ENCODE measurements around the gene TTC9B.

TTC9B gene

GRCh38 chr19:40247735-40248262, 29.6 kb upstream of the TTC9B start:
- DNase-seq (ENCODE audit: low read depth): no peak

- DNase-seq (ENCODE audit: low read depth): no peak
Measured at GRCh38 chr19:40247178-40247577, 29.0 kb upstream of the TTC9B start.

GRCh38 chr19:40246292-40247073, 28.3 kb upstream of the TTC9B start:
- DNase-seq (ENCODE audit: low read depth): no peak

GRCh38 chr19:40245506-40246128, 27.4 kb upstream of the TTC9B start:
- no peak for DNase-seq (ENCODE audit: low read depth)

- DNase-seq (ENCODE audit: low read depth): no peak
Measured at GRCh38 chr19:40244579-40245317, 26.6 kb upstream of the TTC9B start.

- DNase-seq (ENCODE audit: low read depth): no peak
Measured at GRCh38 chr19:40243181-40243580, 25.0 kb upstream of the TTC9B start.

- no peak for DNase-seq (ENCODE audit: low read depth)
Measured at GRCh38 chr19:40242480-40242879, 24.3 kb upstream of the TTC9B start.

GRCh38 chr19:40241809-40242384, 23.7 kb upstream of the TTC9B start:
- DNase-seq (ENCODE audit: low read depth): no peak

GRCh38 chr19:40241125-40241808, 23.1 kb upstream of the TTC9B start:
- DNase-seq (ENCODE audit: low read depth): no peak

- no peak for DNase-seq (ENCODE audit: low read depth)
Measured at GRCh38 chr19:40240332-40240731, 22.1 kb upstream of the TTC9B start.

GRCh38 chr19:40239415-40240226, 21.4 kb upstream of the TTC9B start:
- DNase-seq (ENCODE audit: low read depth): no peak

- no peak for DNase-seq (ENCODE audit: low read depth)
Measured at GRCh38 chr19:40238775-40239174, 20.6 kb upstream of the TTC9B start.

GRCh38 chr19:40237791-40238190, 19.6 kb upstream of the TTC9B start:
- DNase-seq (ENCODE audit: low read depth): no peak

- no peak for DNase-seq (ENCODE audit: low read depth)
Measured at GRCh38 chr19:40236366-40236765, 18.2 kb upstream of the TTC9B start.

GRCh38 chr19:40236026-40236355, 17.8 kb upstream of the TTC9B start:
- no peak for DNase-seq (ENCODE audit: low read depth)

GRCh38 chr19:40235238-40236025, 17.2 kb upstream of the TTC9B start:
- DNase-seq (ENCODE audit: low read depth): no peak

GRCh38 chr19:40234429-40235237, 16.4 kb upstream of the TTC9B start:
- DNase-seq (ENCODE audit: low read depth): no peak

- DNase-seq (ENCODE audit: low read depth): no peak
Measured at GRCh38 chr19:40233811-40234389, 15.7 kb upstream of the TTC9B start.
